ENCODE results near the gene BCL7C. TPM values are rescaled to one million over a fixed set of nuclear protein-coding genes. Genes with fewer than 3 reads are reported as not detected.
A peak's percentile ranks its signal among the peaks of the same experiment; 100 is the strongest.

The BCL7C gene
- total and polyA plus RNA-seq, 2 of the 13 experiments (the other 11 are each of a cell fraction or from before 2014, with no cell fraction given) = 17.7 to 33.8 TPM

- peak; percentile 74; the same call in 1 of the 2 replicates for TF ChIP-seq ZNF264 (CRISPR knock-in tag; IDR thresholded peaks at IDR 0.05)
- no peak for TF ChIP-seq HMG20B (CRISPR knock-in tag; conservative IDR thresholded peaks at IDR 0.05)
- no peak; the same call in 1 of the 2 replicates for TF ChIP-seq ZBTB33 (CRISPR knock-in tag; IDR thresholded peaks at IDR 0.05)
- no peak for TF ChIP-seq ELK4 (CRISPR knock-in tag; IDR thresholded peaks at IDR 0.05; ENCODE audit: borderline replicate concordance)
- no peak; the same call in 1 of the 2 replicates for TF ChIP-seq KLF13 (CRISPR knock-in tag; IDR thresholded peaks at IDR 0.05)
- TF ChIP-seq ZNF570 (CRISPR knock-in tag; IDR thresholded peaks at IDR 0.05; ENCODE audit: borderline replicate concordance) = no peak
- no peak for TF ChIP-seq ZNF780A (CRISPR knock-in tag; IDR thresholded peaks at IDR 0.05)
- TF ChIP-seq ZNF460 (CRISPR knock-in tag; IDR thresholded peaks at IDR 0.05; ENCODE audit: borderline replicate concordance) = no peak
- no peak for TF ChIP-seq ETV6 (CRISPR knock-in tag; conservative IDR thresholded peaks at IDR 0.05)
- no peak for TF ChIP-seq REPIN1 (CRISPR knock-in tag; IDR thresholded peaks at IDR 0.05; ENCODE audit: borderline replicate concordance, low read depth)
- no peak; the same call in 1 of the 2 replicates for TF ChIP-seq ZGPAT (CRISPR knock-in tag; IDR thresholded peaks at IDR 0.05)
- TF ChIP-seq RARG (CRISPR knock-in tag; IDR thresholded peaks at IDR 0.05; ENCODE audit: low read depth) = no peak
- TF ChIP-seq EHMT2 (IDR thresholded peaks at IDR 0.05; ENCODE audit: borderline replicate concordance, low read depth, low read length) = no peak
- TF ChIP-seq ZNF775 (CRISPR knock-in tag; IDR thresholded peaks at IDR 0.05; ENCODE audit: borderline replicate concordance) = no peak
- 0 out of 2 replicates have a peak, but pooled peaks have one; percentile 20 for TF ChIP-seq ZNF710 (CRISPR knock-in tag; IDR thresholded peaks at IDR 0.05; ENCODE audit: borderline replicate concordance)
- TF ChIP-seq HOXA9 (CRISPR knock-in tag; IDR thresholded peaks at IDR 0.05; ENCODE audit: borderline replicate concordance) = no peak
- peak; percentile 77; the same call in 1 of the 2 replicates for TF ChIP-seq ARID4A (CRISPR knock-in tag; IDR thresholded peaks at IDR 0.05; ENCODE audit: borderline replicate concordance)
Observed at GRCh38 chr16:30922420-30922959, 28.6 kb upstream of the BCL7C start (continued).

Measured in HepG2 (cell line).